ENCODE results near the gene ARFGAP2.
A peak's percentile ranks its signal among the peaks of the same experiment; 100 is the strongest.

Gene ARFGAP2

DNA sequence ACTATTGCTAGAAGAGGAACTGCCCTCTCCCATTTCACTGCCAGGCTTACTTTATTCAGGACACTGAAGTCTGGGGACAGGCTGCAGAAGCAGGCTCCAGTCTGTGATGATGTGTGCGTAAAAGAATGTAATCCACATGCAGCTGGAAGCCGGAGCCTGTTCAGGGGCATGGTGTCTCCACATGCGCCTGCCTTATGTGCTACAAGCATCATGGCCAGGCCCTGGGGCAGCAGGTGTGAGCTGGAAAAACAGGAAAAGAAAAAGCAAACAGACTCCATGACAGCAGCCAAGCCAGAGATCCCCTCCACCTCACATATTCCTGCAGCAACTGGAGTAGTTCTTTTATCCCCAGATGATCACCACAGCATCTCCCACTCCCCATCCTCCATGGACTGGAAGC lies 33.4 kb downstream of the ARFGAP2 start:
- peak; percentile 57 for DNase-seq (ENCODE audit: low read depth)

DNA sequence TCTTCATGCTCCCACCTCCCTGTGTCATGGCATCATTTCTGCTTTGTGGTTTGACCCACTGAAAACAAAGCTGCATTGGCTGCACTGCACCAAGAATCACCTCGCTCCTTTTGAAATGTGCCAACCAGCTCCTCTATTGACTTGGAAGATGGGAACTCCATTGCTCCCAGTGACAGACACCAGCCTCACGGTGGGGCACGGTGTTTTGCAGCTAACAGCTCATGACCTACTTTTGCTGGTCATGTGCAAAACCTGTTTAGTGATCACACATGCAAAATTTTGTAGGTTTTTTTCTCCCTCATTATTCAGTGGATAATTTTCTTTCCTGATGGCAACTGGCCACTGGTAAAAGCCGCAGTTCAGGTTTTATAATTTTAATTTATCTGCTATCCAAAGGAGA lies 36.8 kb downstream of the ARFGAP2 start:
- no peak overlapping the region for H3K4me3 ChIP-seq (ENCODE audit: control insufficient read depth, low read depth, low read length)
- TF ChIP-seq, protein P1, sequence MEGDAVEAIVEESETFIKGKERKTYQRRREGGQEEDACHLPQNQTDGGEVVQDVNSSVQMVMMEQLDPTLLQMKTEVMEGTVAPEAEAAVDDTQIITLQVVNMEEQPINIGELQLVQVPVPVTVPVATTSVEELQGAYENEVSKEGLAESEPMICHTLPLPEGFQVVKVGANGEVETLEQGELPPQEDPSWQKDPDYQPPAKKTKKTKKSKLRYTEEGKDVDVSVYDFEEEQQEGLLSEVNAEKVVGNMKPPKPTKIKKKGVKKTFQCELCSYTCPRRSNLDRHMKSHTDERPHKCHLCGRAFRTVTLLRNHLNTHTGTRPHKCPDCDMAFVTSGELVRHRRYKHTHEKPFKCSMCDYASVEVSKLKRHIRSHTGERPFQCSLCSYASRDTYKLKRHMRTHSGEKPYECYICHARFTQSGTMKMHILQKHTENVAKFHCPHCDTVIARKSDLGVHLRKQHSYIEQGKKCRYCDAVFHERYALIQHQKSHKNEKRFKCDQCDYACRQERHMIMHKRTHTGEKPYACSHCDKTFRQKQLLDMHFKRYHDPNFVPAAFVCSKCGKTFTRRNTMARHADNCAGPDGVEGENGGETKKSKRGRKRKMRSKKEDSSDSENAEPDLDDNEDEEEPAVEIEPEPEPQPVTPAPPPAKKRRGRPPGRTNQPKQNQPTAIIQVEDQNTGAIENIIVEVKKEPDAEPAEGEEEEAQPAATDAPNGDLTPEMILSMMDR (conservative IDR thresholded peaks at IDR 0.05; ENCODE audit: control insufficient read depth, insufficient read depth, low read depth, low read length): no peak
- no peak for DNase-seq (ENCODE audit: low read depth)

More for the DNA sequence above, 33.4 kb downstream of the ARFGAP2 start:
- no peak overlapping the region for H3K4me3 ChIP-seq (ENCODE audit: control insufficient read depth, low read depth, low read length)
- TF ChIP-seq, protein P1 (conservative IDR thresholded peaks at IDR 0.05; ENCODE audit: control insufficient read depth, insufficient read depth, low read depth, low read length): no peak

DNA sequence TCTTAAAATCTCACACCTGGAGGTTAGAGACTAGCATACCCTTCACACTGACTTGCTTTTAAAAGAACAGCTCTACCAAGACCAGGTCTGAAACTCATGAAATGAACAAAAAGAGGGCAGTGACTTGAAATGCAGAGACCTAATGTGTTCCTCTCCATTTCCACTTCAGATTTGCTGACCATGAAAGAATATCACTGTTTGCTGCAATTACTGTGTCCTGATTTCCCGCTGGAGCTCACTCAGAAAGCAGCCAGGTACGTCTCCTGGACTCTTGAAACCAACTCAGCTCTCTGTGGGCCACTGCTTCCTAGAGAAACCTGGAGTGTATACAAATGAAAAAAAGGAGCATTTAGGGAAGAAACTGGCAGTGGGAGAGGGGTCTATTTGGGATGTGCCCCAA lies 39.2 kb downstream of the ARFGAP2 start:
- no peak overlapping the region for H3K4me3 ChIP-seq (ENCODE audit: control insufficient read depth, low read depth, low read length)
- DNase-seq (ENCODE audit: low read depth): no peak
- TF ChIP-seq, protein P1 (conservative IDR thresholded peaks at IDR 0.05; ENCODE audit: control insufficient read depth, insufficient read depth, low read depth, low read length): no peak

DNA sequence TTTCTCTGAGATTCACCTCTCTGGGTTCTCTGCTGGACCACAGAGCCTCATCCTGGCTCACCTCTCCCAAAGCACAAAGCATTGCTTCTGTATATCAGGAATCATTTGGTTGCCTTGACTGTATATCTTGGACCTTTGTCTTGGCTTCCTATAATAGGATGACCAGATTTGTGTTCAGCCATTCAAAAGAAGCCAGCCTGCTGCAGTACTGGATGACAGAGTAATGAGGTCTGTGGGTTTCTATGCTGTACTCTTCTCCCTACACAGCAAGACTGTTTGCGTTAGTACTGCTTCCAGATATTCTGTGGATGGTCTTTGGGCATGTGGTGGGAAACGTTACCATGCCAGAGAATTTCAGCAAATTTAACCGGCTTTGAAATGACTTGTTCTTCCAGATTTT lies 39.8 kb downstream of the ARFGAP2 start:
- H3K4me3 ChIP-seq (ENCODE audit: control insufficient read depth, low read depth, low read length): no peak overlapping the region
- TF ChIP-seq, protein P1 (conservative IDR thresholded peaks at IDR 0.05; ENCODE audit: control insufficient read depth, insufficient read depth, low read depth, low read length): no peak
- DNase-seq (ENCODE audit: low read depth): no peak

DNA sequence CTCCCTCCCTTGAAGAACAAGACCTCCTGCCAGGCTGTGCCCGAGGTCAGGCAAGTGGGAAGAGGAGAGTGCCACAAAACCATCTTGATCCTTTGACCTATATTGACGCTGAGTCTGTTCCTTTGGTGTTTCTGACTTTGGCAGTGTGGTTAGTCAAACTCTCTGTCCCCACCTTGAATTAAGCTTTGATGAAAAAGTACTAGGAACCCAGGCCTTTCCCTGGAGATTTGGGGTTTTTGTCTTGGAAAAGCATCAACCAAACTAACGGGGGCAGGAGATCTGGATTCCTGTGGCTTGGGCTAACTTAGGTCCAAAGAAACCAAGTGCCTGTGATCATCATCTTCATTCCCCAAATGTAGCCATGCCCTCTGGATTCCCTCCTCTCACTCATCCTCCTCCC lies 40.4 kb downstream of the ARFGAP2 start:
- DNase-seq (ENCODE audit: low read depth): peak; percentile 53
- TF ChIP-seq, protein P1 (conservative IDR thresholded peaks at IDR 0.05; ENCODE audit: control insufficient read depth, insufficient read depth, low read depth, low read length): no peak

DNA sequence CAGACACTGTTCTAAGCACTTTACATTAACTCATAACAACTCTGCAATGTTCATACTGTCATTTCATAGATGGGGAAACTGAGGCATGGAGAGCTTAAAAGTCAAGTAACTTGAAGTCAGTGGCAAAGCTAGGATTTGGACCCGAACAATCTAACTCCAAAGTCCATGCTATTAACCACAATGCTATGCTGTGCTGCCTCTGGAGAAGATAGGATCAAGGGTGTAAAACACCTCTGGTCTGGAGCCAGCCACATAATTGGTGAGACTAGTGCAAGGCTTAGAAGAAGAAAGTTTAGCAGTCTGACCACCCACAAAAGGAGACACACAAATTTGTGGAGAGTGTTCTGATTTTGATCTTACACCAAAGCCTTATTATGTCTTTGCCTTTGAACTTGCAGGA lies 43.7 kb downstream of the ARFGAP2 start:
- no peak for DNase-seq (ENCODE audit: low read depth)
- no peak overlapping the region for H3K4me3 ChIP-seq (ENCODE audit: control insufficient read depth, low read depth, low read length)
- TF ChIP-seq, protein P1 (conservative IDR thresholded peaks at IDR 0.05; ENCODE audit: control insufficient read depth, insufficient read depth, low read depth, low read length): no peak

More for the DNA sequence above, 40.4 kb downstream of the ARFGAP2 start:
- no peak overlapping the region for H3K4me3 ChIP-seq (ENCODE audit: control insufficient read depth, low read depth, low read length)

DNA sequence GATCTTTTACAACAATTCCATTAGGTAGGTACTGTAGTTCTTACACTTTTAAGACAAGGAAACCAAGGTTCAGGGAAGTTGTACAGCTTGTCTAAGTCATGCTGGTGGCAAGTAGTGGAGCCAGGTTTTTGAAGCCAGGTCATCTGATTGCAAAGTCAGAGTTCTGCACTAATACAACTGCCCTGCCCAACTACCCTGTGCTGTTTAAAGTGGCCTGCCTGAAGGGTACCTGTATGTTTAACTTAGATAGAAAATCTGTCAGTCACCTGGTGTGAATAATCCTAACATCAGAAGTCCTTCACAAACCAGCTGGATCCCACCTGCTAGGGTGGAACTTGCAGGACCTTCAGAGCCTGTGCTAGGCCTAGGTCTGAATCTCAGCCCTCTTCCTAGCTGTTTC lies 44.2 kb downstream of the ARFGAP2 start:
- H3K4me3 ChIP-seq (ENCODE audit: control insufficient read depth, low read depth, low read length): no peak overlapping the region
- TF ChIP-seq, protein P1 (conservative IDR thresholded peaks at IDR 0.05; ENCODE audit: control insufficient read depth, insufficient read depth, low read depth, low read length): no peak
- no peak for DNase-seq (ENCODE audit: low read depth)
